HG03196 (cell line): Measurements from ENCODE around the gene BCR.

Experiments used
- ATAC-seq: cut with Tn5 transposase; IDR thresholded peaks from one replicate; pipeline ENCODE4 v1.9.1; 2021; ENCODE audit not compliant: unreplicated experiment

Gene BCR

DNA sequence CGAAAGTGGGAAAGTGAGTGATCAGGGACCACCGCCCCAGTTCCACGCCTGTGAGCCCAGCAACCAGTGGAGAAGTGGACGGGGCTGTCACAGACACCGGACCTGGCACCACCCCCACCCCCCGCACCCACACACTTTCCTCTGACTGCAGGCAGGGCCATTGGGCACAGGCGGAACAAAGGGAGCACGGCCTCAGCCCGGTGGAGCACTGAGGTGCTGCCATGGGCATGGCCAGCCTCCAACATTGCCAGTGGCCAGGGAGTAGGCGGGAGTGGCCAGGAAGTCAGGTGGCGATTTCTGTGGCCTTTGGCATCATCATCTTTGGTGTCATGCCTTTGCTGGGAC is 78.5 kb downstream of the BCR start:
- no peak for ATAC-seq

DNA sequence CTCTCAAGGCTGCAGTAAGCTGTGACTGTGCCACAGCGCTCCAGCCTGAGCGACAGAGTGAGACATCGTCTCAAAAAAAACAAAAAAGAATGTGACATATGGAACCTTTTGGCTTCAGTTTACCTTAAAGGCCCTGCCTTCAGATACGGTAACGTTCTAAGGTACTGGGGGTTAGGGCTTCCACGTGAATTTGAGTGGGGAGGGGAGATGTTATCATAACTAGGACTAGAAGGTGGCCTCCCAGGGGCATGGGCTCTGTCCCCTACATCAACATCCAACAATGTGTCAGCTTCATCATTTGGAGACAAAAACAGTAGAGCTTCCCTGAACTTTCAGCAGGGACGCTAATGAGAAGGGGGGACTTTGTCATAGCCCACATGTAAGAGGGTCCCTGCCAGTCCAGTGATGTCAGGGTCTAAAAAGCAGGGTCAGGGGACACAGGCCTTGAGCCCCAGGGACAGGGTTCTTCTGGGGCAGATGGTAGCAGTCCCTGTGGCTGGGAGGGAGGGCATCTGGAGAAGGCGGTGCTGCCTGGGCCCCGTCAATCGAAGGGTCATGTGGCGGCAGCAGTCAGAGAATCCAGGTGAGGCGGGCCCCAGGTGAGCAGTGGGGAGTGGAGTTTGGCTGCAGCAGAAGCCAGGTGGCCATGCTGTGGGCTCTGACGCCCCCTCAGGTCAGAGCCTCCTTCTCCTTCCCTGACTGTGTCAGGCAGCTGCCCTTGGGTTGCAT is 79.8 kb downstream of the BCR start:
- no peak for ATAC-seq

DNA sequence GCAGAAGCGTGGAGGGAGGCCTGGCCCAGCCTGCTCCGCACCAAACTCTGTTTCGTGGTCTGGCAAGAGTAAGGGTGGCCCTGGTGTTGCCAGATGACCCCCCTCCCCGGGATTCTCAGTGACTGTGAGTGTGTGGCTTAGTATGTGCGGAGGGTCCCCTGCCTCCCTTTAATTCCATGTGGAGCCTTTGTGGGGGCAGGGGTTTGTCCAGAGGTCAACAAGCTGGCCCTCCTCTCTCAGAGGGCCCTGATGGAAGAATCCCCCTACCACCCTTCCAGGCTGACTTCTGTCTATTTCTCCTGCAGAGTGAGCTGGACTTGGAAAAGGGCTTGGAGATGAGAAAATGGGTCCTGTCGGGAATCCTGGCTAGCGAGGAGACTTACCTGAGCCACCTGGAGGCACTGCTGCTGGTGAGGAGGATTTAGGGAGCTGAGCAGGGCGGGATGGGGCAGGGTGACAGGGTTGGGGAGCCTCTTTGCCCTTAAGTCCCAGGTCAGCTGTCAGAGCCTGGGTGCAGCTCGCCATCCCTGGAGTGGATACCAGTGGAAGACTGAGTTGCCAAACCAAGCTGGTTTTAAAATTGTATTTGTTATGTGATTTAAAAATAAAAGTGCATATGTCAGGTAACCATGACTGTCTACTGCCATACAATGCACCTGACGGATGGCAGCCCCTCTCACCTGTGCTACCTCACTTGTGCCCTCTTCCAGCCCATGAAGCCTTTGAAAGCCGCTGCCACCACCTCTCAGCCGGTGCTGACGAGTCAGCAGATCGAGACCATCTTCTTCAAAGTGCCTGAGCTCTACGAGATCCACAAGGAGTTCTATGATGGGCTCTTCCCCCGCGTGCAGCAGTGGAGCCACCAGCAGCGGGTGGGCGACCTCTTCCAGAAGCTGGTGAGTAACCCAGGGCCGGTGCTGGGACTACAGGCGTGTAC is 80.6 kb downstream of the BCR start:
- no peak for ATAC-seq

DNA sequence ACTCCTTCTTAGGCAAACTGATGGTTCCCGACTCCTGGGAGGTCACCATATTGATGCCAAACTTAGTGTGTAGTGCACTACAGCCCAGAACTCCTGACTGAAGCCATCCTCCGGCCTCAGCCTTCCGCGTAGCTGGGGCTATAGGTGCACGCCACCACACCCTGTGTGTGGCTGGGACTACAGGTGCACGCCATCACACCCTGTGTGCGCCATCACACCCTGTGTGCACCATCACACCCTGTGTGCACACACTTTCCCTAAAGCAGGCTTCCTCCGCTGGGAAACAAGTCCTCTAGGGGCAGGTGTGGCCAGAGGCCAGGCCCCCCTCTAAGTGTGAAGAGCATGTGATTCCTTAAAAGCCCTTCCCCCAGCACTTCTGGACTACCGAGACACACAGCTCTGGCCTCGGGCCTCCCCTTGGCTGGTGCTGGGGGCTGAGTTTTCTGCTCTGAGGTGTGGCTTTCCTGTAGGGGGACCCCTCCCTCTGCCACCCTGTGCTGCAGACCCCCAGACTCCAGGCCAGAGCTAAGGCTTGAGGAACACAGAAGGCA is 81.7 kb downstream of the BCR start:
- no peak for ATAC-seq

DNA sequence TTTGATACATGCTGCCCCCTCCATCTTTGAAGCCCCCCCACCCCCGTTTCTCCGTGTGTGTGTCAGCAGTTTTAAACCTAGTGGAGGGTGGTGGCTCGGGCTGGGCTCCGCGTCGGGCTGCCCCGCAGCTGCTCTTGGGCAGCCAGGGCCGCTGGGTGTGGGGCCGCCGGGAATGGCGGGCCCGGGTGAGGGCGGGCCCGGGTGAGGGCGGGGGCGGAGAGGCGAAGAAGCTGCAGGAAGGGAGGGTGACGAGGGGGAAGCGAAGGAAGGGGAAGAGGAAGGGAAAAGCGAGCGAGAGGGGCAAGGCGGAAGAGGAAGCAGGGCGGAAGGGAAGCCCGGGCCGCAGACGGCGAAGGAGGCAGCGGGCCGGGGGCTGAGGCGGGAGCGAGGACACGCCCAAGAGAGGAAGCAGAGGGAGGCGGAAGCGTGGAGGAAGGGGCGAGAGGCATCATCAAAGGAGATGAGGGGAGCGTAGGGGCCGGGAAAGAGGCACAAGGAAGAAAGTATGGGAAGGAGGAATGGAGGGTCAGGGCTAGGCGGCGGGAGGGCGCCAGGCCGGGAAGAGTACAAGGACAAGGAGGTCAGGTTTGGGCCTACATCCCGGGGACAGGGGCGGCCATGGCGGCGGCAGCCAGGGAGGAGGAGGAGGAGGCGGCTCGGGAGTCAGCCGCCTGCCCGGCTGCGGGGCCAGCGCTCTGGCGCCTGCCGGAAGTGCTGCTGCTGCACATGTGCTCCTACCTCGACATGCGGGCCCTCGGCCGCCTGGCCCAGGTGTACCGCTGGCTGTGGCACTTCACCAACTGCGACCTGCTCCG is 82.4 kb downstream of the BCR start:
- ATAC-seq, result no peak

DNA sequence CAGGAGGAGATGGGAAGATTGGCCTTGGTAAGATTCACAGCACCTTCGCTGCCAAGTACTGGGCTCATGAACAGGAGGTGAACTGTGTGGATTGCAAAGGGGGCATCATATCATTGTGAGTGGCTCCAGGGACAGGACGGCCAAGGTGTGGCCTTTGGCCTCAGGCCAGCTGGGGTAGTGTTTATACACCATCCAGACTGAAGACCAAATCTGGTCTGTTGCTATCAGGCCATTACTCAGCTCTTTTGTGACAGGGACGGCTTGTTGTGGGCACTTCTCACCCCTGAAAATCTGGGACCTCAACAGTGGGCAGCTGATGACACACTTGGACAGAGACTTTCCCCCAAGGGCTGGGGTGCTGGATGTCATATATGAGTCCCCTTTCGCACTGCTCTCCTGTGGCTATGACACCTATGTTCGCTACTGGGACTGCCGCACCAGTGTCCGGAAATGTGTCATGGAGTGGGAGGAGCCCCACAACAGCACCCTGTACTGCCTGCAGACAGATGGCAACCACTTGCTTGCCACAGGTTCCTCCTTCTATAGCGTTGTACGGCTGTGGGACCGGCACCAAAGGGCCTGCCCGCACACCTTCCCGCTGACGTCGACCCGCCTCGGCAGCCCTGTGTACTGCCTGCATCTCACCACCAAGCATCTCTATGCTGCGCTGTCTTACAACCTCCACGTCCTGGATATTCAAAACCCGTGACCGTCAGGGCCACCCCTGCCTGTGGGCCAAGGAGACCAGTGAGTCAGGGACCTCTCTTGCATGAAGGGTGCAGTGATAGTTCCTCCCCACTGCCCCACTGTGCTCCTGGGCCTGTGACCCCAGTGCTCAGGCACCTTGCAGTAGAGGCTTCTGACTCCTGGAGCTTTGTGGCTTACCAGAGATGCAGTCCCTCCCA is 83.6 kb downstream of the BCR start:
- no peak for ATAC-seq

DNA sequence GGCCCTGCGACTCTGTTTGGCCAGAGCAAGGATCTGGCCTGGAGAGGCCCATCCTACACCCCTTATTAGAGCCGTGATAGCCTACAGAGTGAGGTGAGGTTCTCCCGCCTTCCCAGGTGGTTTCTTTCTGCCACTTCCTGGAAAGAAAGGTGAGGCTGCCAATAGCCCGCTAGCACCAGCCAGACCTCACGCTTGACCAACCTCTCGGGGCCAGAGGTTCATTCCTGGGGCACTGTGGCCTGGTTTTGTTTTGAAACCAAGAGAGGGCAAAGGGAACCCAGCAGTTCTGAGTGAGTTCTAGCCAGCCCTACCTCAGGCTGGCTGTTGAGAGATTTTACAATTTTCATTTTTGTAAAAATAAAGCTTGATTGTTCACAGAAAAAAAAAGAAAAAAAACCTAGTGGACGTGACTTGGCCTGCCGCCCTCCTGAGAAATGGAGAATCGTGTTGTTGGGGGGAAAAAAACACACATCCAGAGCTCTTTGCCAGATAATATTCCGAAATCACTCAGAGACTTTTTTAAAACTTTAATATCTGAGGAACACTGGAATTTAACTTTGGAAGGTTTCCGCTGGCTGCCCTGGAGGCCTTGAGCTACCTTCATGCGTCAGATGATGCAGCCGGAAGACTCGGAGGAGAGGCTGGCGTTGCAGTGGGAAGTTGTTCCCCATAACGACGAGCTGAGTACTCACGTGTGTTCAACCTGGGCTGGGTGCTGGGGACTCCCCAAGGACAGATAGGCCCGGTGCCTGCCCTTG is 84.5 kb downstream of the BCR start:
- no peak for ATAC-seq

DNA sequence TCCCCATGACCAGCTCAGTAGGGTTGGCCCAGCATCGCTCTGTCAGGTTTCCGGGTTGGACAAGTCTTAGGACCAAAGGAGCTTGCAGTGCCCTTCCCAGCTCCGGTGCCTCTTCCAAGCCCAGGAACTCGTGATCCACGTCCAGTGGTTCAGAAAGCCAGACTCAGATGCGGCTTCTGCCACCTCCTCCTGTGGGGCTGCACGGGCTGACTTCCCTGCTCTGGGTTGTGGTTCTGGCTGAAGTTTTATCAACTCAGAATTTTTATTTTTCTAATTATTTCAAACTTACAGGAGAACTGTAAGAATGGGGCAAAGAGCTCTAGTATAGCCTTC is 85.0 kb downstream of the BCR start:
- ATAC-seq, result no peak

DNA sequence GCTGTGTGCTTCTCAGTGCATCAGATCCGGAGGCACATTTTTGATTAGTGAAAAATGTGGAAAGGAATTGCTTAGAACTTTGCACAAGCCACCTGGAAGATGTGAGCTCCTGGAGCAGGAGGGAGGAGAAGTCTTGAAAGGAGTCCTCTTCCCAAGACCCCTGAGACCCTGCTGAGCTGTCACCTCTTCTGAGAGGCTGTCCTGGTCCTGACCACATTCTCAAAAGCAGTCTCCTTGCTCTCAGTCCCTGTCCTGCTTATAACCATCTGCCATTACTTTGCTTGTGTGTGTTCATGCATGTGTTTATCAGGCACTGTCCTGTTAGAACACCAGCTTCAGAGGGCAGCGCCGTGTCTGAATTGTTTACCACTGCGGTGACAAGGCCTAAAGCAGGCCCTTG is 86.5 kb downstream of the BCR start:
- no peak for ATAC-seq

DNA sequence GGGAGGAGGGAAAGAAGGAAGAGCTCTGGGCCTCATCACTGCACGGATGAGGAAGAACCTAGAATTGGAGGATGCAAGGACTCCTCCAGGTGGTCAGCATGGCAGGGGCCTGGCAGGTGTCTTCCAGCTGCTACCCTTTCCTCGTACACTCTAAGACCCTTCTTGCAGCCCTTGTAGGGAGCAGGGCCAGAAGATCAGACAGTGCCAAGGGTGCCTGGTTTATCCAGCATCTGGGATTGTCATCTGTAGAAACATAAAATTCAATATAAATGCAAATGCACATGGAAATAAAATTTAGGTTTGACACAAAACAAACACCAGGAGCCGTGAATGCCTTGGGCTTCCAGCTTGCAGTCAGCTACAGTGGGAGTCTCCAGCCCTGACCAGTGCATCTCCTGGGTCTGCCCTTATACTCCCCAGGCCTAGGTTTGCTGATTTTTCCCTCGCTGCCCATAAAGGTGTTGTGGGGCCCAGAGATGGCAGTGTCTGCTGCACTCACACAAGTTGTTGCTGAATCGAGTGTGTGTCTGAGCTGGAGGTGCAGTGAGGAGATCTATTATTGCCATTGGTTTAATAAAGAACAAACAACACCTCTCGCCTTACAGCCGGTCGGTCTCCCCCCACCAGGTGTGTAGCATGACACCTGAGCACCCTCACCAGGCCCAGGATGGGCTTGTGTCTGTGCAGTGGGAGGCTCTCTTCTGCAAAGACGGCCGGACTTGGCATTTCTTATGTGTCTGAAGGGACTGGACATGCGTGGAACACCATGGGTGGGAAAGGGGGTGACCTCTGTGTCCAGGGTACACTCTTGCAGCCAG is 87.1 kb downstream of the BCR start:
- no peak for ATAC-seq

DNA sequence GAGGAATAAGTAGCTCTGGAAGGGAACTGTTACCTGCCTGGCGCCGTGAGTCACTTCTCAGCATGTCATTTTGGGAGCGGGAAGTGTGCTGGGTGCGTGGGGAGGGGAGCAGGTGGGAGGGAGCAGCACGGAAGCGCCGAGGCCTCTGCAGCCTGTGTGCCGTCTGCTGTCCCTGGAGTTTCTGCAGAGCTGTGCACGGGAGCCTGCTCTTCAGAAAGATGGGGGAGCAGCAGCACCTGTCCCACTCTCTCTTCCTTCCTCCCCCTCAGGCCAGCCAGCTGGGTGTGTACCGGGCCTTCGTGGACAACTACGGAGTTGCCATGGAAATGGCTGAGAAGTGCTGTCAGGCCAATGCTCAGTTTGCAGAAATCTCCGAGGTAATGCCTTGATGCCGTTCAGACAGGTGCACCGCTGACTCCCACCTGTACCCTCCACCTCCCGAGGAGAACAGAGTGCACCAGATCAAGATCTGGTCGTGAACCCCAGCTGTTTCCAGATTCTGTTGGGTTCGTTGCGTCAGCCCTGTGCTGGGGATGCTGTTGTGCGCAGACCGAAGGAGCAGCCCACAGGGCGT is 87.9 kb downstream of the BCR start:
- no peak for ATAC-seq

DNA sequence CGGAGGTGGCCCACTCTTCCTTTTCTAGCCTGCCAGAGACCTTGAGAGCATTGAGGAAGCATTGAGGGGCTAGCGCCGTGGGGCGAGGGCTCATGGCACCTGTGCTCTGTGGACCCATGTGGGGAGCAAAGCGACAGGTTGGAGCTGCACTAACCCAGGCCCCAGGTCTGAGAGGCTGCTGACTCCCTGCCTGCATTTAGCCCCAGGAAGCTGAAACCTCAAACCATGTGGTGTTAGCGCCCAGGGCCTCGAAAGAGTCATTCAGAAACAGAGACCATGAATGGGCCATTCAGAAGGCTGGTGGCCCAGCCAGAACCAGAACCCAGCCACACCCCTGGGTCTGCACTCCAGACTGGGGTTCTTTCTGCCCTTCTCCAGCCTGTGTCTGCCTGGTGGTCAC is 88.6 kb downstream of the BCR start:
- ATAC-seq, result no peak

DNA sequence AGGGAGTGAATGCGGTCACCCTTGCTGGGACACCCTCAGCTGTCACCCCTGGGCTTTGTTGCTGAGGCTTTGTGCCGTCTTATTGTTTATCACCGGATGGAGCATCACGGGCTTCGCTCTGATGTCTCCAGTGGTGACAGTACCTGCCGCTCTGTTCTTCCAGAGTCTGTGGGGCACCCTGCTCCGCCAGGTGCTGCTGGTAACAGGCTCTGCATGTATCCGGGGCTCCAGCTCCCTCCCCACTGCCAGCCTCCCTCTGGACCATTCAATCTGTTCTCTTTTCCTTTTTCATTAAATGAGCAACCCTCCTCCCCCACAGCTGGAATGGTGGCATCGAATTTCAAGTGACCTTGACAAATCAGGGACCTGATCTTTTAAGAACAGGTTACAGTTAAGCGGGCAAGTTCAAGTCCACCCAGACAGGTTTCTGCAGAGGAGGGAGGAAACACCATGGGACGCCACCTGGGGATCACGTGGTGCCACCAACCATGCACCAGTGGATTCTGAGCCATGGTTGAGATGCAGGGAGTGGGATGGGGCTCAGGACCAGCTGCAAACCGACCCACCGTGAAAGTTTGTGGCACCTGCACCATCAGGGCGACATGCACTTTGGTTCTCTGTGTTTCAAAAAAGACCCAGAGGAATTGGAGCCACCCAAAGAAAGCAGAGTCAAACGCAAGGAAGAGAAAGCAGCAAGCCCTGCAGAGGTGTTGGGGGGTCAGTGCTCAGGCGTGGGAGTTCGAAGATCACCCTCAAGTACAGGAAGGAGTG is 89.3 kb downstream of the BCR start:
- ATAC-seq, result no peak

DNA sequence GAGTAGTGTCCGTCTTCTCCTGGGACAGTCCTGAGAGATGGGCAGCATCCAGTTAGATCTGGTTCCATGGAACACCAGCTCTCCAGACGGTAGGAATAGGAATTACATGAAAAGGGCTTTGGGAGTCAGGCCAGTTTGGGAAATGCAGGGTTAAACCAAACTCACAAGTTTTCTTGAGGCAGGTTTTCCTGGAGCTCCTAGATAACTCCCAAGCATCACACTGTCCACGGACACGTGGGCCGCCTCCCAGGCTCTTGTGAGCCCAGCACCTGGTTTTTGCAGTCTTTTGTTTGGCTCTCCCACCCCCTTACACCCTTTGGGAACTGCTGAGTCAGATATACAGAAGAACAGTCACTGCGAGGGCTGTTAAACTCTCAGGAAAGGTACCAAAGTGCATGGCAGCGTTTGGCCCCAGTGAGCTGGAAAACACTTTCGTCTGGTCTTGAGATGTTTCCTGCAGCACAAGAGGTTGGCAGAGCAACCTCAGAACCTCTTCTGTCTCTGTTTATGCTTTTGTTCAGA is 90.0 kb downstream of the BCR start:
- no peak for ATAC-seq

DNA sequence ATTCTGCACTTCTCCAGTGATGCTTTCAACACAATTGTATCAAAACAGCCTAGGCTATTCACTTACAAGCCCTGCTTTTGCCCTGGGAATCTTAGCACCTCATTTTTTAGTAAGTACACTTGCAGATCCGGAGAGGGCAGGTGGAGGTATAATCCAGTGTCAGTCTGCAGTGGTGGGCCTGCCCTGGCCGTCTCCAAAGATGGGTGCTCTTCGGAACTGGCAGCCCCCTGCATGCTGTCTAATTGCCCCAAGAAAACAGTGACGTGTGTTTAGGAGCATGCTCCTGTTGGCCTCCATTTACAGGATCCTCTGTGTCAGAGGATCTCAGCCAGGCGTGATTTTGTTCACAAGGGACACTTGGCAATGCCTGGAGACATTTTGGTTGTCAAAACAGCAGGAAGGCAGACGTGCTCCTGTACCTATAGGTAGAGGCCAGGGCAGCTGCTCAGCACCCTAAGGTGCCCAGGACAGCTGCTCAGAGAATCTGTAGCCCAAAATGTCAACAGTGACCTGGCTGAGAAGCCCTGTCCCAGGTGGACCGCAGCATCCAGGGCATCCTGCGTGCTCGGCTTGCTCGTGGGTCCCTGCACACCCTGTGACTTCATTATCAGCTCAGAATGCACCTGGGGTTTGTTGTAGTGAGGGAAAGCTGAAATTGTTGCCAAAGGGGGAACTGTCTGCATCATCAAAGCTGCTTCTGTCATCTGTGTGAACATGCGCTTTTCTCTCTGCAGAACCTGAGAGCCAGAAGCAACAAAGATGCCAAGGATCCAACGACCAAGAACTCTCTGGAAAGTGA is 90.7 kb downstream of the BCR start:
- ATAC-seq, result no peak

DNA sequence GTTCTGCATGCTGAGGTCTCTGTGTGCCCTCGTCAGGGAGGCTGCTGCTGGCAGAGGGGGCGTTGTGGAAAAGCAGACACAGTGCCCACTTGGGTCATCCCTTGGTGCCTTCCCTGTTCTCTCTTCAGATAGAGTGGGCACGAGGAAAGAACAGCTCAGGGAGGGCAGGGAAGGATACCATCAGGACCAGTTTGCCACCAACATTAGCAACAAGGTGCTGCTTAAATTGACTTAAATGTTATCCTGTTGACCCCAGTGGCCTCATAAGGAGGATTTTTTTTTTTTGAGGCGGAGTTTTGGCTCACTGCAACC is 91.2 kb downstream of the BCR start:
- ATAC-seq, result no peak

DNA sequence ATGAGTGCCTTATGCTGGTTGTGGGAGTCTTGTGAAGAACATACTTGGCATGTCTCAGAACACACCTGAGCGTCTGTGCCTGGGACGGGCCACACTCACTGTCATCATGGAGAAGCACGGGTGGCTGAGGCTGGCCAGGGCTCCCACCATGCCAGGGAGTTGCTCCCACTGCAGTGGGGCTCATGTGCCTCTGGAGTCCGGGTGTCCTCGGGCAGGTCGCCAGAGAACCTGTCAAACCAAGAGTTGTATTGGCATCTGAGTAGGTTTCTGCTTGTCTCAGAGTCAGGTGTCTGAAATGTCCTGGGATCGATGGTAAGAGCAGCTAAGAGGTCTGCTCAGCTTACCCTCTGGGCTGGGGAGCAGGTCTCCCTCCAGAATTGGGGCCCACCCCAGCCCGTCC is 92.1 kb downstream of the BCR start:
- ATAC-seq, result no peak
